ENCODE measurements around the gene HCN1.

Gene HCN1

DNA sequence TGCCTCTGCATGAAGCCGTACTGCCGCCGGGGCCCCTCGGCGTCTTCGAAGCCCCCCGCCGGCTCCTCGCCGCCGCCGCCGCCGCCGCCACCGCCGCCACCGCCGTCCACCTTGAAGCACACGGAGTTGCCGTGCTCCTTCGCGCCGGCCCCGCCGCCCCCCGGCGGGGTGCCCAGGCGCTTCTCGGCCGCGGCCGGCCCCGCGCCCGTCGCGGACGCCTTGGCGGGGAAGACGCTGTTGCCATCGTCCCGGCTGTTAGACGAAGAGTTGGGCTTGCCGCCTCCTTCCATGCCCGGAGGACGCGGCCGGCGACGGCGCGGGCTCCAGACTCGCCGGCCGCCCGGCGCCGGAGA, 400 bp downstream of the HCN1 start:
- Histone ChIP-seq H3K9me3 (ENCODE audit: severe bottlenecking) (no peaks in the 10 kb centered on the region), H3K36me3 (ENCODE audit: low read depth) (no peaks in the 10 kb centered on the region), H3K27ac (ENCODE audit: poor library complexity, severe bottlenecking) (no peak overlapping the region), H3K4me1 (ENCODE audit: insufficient read depth, poor library complexity, severe bottlenecking) (no peaks in the 10 kb centered on the region), H3K27me3 (ENCODE audit: insufficient read depth, poor library complexity, severe bottlenecking) (peaks cover 75% of the 10 kb centered on the region), H3K4me3 (ENCODE audit: severe bottlenecking) (peak overlapping the region; percentile 16)
- no peak for TF ChIP-seq CTCF (IDR thresholded peaks at IDR 0.05; ENCODE audit: poor library complexity, severe bottlenecking)
- ATAC-seq (ENCODE audit: low read depth) (no peak), DNase-seq (ENCODE audit: low spot score) (no peak)

- Histone ChIP-seq H3K4me1 (ENCODE audit: insufficient read depth, poor library complexity, severe bottlenecking) (no peaks in the 10 kb centered on the region), H3K36me3 (ENCODE audit: low read depth) (no peaks in the 10 kb centered on the region), H3K4me3 (ENCODE audit: severe bottlenecking) (no peak overlapping the region), H3K27me3 (ENCODE audit: insufficient read depth, poor library complexity, severe bottlenecking) (peaks cover 75% of the 10 kb centered on the region), H3K27ac (ENCODE audit: poor library complexity, severe bottlenecking) (no peak overlapping the region), H3K9me3 (ENCODE audit: severe bottlenecking) (no peaks in the 10 kb centered on the region)
- DNase-seq (ENCODE audit: low spot score) (no peak), ATAC-seq (ENCODE audit: low read depth) (no peak)
- no peak for TF ChIP-seq CTCF (IDR thresholded peaks at IDR 0.05; ENCODE audit: poor library complexity, severe bottlenecking)
Measured at GRCh38 chr5:45694971-45695803, 993 bp downstream of the HCN1 start.

GRCh38 chr5:45694255-45694814, 1.8 kb downstream of the HCN1 start:
- no peak overlapping the region for H3K4me3 ChIP-seq (ENCODE audit: severe bottlenecking)
- DNase-seq (ENCODE audit: low spot score), result no peak
- H3K4me1 ChIP-seq (ENCODE audit: insufficient read depth, poor library complexity, severe bottlenecking), result no peaks in the 10 kb centered on the region
- no peaks in the 10 kb centered on the region for H3K36me3 ChIP-seq (ENCODE audit: low read depth)
- peaks cover 70% of the 10 kb centered on the region for H3K27me3 ChIP-seq (ENCODE audit: insufficient read depth, poor library complexity, severe bottlenecking)
- no peak overlapping the region for H3K27ac ChIP-seq (ENCODE audit: poor library complexity, severe bottlenecking)
- ATAC-seq (ENCODE audit: low read depth), result no peak
- TF ChIP-seq CTCF (IDR thresholded peaks at IDR 0.05; ENCODE audit: poor library complexity, severe bottlenecking), result no peak
- no peaks in the 10 kb centered on the region for H3K9me3 ChIP-seq (ENCODE audit: severe bottlenecking)

GRCh38 chr5:45692481-45692880, 3.7 kb downstream of the HCN1 start:
- Histone ChIP-seq H3K27ac (ENCODE audit: poor library complexity, severe bottlenecking) (no peak overlapping the region), H3K4me1 (ENCODE audit: insufficient read depth, poor library complexity, severe bottlenecking) (no peaks in the 10 kb centered on the region), H3K36me3 (ENCODE audit: low read depth) (no peaks in the 10 kb centered on the region), H3K4me3 (ENCODE audit: severe bottlenecking) (no peak overlapping the region), H3K27me3 (ENCODE audit: insufficient read depth, poor library complexity, severe bottlenecking) (peaks cover 64% of the 10 kb centered on the region), H3K9me3 (ENCODE audit: severe bottlenecking) (no peaks in the 10 kb centered on the region)
- no peak for ATAC-seq (ENCODE audit: low read depth)
- no peak for TF ChIP-seq CTCF (IDR thresholded peaks at IDR 0.05; ENCODE audit: poor library complexity, severe bottlenecking)
- no peak for DNase-seq (ENCODE audit: low spot score)

GRCh38 chr5:45691656-45692055, 4.5 kb downstream of the HCN1 start:
- H3K9me3 ChIP-seq (ENCODE audit: severe bottlenecking), result no peaks in the 10 kb centered on the region
- no peak overlapping the region for H3K27ac ChIP-seq (ENCODE audit: poor library complexity, severe bottlenecking)
- peaks cover 56% of the 10 kb centered on the region for H3K27me3 ChIP-seq (ENCODE audit: insufficient read depth, poor library complexity, severe bottlenecking)
- ATAC-seq (ENCODE audit: low read depth), result no peak
- TF ChIP-seq CTCF (IDR thresholded peaks at IDR 0.05; ENCODE audit: poor library complexity, severe bottlenecking), result no peak
- no peak overlapping the region for H3K4me3 ChIP-seq (ENCODE audit: severe bottlenecking)
- no peaks in the 10 kb centered on the region for H3K36me3 ChIP-seq (ENCODE audit: low read depth)
- H3K4me1 ChIP-seq (ENCODE audit: insufficient read depth, poor library complexity, severe bottlenecking), result no peaks in the 10 kb centered on the region
- no peak for DNase-seq (ENCODE audit: low spot score)

Measured in RWPE2 (cell line).